Peyer's patch (tissue), 4 donors: ENCODE results near the gene FMN1.

Source experiments
- CTCF ChIP-seq, 6 experiments: fragments of 450-650 bp in 4 of 6; fragments of 200-600 bp in 2 of 6; sonication (generic) in 1 of 6; IDR thresholded peaks; one replicate each; pipeline ENCODE4 v1.5.1; 2017 to 2019; ENCODE audit warnings: antibody characterized with exemption in 6 of 6, mild to moderate bottlenecking in 3 of 6, moderate library complexity in 1 of 6
- POLR2A ChIP-seq, 2 donors: fragments of 450-650 bp; IDR thresholded peaks; one replicate each; pipeline ENCODE4 v1.5.1; 2017; ENCODE audit warnings: antibody characterized with exemption in 2 of 2, mild to moderate bottlenecking in 2 of 2, moderate library complexity in 2 of 2

- TF ChIP-seq CTCF (IDR thresholded peaks at IDR 0.05) (no peak), POLR2A (IDR thresholded peaks at IDR 0.05) (no peak)
Measured at GRCh38 chr15:32887090-32887489, 307.4 kb downstream of the FMN1 start.
